ENCODE measurements around the gene SPAG16.

Gene SPAG16

GRCh38 chr2:214286011-214286410, 1001.7 kb downstream of the SPAG16 start:
- DNase-seq (ENCODE audit: low spot score): no peak

GRCh38 chr2:214293593-214293992, 1009.3 kb downstream of the SPAG16 start:
- DNase-seq (ENCODE audit: low spot score): no peak

DNA sequence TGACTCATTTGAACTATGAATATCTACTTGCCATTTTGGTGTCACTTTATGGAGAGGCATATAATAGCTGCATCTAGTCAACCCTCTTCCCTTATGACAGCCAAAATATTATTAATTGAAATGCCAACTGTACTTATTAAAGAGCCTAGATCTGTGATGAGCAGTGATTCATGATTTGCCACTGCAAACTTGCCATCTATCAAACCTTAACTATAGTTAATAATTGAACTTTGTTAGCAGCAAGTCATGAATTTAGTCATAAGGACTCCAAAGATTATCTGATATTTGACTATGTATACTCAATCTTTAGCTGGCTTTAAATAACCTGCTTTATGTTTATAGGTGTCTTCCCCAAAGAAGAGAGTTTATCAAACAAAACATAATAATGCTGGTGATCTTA, 1010.2 kb downstream of the SPAG16 start:
- DNase-seq (ENCODE audit: low spot score): no peak

DNA sequence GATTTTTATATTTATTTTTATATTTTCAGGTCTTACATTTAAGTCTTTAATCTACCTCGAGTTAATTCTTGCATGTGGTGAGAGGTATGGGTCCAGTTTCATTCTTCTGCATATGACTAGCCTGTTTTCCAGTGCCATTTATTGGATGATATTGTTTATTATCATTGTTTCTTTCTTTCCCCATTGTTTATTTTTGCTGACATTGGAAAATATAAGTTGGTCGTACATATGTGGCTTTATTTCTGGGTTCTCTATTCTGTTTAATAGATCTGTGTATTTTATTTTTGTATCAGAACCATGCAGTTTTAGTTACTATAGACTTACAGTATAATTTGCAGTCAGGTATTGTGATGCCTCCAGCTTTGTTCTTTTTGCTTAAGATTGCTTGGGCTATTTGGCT, 1013.2 kb downstream of the SPAG16 start:
- DNase-seq (ENCODE audit: low spot score): no peak

DNA sequence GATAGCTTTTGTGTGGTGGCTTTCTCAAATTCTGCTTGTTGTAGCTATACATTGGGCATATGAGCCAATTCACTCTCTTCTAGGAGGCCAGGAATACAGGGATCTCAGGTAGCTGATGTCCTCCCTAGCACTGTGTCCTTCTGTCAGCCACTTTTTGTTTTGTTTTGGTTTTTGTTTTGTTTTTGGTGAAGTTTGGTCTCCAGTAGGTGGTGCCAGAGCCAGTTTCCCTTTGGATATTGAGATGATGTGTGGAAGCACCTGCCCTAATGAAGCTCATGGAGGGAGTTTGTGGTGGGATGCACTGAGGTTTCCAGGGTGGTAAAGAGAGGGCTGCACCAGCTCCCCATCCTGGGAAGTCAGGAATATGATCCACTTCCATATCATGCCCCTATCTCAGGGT, 1026.1 kb downstream of the SPAG16 start:
- DNase-seq (ENCODE audit: low spot score): peak; percentile 5

DNA sequence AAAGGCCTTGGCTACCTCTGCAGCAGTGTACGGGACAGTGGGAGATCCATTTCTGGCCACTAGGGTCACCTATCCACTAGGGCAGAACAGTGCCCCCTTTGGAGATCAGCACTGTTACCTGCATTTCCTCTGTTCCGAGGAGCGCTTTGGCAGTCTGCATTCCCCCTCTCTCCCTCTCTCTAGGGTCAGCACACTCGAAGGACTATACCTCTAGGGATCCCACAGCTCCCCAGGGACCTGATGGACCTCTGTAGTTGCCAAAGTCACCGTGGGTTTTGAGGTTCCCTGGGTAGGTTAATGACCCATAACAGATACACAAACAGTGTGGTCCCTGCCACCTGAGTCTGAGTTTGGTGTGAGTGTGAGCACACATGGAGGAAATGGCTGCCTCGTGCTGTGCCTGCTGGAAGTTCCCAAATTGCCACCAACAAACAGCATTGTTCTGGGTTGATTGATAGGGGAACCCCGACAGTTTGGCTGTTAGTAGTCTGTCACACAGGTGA, 1026.8 kb downstream of the SPAG16 start:
- DNase-seq (ENCODE audit: low spot score): no peak

- DNase-seq (ENCODE audit: low spot score): no peak
These were observed 1027.9 kb downstream of the SPAG16 start for GRCh38 chr2:214311931-214312749.

DNA sequence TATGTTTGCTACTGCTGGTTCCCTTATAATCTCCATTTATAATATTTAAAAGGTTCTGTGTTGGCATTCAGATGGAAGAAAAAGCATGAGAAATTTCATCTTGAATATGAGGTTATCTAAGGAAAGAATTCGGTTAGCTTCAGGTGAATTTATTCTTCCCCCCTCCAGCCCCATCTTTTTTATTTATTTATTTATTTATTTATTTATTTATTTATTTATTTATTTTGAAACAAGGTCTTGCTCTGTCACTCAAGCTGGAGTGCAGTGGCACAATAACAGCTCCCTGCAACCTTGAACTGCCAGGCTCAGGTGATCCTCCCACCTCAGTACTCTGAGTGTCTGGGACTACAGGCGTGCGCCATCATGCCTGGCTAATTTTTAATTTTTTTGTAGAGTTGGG, 1031.1 kb downstream of the SPAG16 start:
- no peak for DNase-seq (ENCODE audit: low spot score)

DNA sequence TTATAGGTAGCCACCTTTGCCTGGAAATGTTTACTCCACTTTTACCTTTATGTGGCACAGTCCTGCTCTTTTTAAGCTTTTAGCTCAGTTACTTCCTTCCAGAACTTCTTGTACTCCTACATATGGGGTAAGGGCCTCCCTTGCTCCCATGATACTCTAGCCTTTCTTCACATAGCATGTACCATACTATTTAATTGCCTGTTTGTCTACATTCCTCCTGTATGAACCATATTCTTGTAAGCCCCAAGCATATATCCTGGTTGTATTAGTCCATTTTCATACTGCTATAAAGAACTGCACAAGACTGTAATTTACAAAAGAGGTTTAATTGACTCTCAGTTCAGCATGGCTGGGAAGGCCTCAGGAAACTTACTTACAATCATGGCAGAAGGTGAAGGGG, 1035.9 kb downstream of the SPAG16 start:
- no peak for DNase-seq (ENCODE audit: low spot score)

- DNase-seq (ENCODE audit: low spot score): peak; percentile 13
These were observed 1038.4 kb downstream of the SPAG16 start for GRCh38 chr2:214322662-214323061.

DNA sequence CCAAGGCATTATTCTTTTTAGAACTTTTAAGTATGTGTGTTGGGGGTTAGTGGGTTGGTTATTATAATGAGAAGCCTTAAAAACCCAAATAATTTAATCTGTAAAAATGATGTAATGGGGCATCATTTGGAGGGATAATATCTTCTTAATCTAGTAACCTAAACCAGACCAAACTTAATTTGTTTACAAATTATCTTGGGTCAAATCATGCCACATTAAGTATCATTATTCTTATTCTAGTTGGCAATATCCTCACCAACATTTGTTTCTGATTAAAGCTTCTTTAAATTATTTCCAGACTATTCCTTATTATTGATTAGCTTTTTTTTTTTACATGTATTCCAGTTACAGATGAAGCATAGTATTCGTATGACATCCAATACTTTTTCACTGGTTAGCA, 1041.1 kb downstream of the SPAG16 start:
- DNase-seq (ENCODE audit: low spot score): no peak

- DNase-seq (ENCODE audit: low spot score): no peak
These were observed 1044.7 kb downstream of the SPAG16 start for GRCh38 chr2:214328941-214329340.

GRCh38 chr2:214341646-214342045, 1057.4 kb downstream of the SPAG16 start:
- no peak for DNase-seq (ENCODE audit: low spot score)

DNA sequence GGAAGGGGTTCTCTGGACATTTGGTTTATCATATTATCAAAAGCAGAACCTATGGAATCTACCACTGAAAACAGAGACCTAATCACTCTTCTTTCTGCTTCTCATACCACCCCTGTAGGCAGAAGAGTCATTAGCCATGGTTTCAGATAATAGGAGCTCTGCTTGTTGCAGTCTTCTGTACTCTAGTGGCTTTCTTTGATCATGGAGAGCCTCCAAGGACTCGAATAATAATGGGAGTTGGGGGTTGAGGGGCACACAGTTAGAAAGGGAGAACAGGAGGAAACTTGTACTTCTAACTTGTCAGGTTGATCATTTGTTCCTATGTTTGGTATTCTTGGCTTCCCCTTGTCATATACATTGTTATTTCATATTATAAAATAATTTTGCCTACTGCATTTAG, 1074.2 kb downstream of the SPAG16 start:
- no peak for DNase-seq (ENCODE audit: low spot score)

DNA sequence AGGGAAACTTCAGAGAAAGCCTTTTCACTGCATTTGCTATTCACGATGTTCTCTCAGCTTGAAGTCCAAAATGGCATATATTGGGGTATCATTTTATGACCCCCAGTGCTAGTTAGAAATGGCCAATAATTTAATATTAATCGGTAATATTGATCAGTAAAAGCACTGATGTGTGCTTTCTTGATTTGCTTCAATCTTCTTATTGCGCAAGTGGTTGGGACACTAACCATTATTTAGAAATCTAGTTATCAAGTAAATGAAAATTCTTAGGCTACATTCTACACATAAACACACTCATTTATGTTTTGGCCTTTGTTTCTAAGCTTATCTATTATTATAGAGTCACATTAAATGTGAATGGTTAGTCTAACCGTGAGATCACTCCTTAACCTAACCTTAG, 1076.9 kb downstream of the SPAG16 start:
- DNase-seq (ENCODE audit: low spot score): no peak

GRCh38 chr2:214365549-214365948, 1081.3 kb downstream of the SPAG16 start:
- DNase-seq (ENCODE audit: low spot score): no peak

DNA sequence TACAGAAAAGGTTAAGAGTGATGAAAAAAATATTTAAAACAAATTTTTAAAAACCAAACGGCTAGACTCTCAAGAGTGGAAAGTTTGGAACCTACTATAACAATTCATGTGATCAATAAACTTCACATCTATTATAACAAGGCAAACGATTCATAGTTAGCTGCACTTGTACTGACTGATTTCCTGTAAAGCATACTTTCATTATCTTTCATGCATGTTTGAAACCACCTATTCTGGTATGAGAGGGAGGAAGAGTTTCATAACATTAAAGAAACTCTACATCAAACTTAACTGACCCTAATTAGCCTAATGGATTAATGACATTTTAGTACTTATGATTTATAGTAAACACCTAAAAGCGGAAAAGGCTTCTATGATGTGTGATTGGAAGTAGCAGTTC, 1082.9 kb downstream of the SPAG16 start:
- no peak for DNase-seq (ENCODE audit: low spot score)

GRCh38 chr2:214376618-214377285, 1092.5 kb downstream of the SPAG16 start:
- no peak for DNase-seq (ENCODE audit: low spot score)

DNA sequence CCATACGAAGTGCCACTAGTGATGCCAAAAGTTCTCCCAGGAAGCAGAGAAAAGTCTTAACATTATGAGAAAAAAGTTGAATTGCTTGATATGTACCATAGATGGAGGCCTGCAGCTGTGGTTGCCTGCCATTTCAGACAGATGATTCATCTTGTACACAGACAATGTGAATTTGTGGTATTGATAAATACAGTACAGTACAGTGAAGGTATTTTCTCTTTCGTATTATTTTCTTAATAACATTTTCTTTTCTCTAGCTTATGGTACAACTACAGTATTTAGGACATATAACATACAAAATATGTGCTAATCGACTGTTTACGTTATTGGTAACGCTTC, 1093.0 kb downstream of the SPAG16 start:
- DNase-seq (ENCODE audit: low spot score): no peak

DNA sequence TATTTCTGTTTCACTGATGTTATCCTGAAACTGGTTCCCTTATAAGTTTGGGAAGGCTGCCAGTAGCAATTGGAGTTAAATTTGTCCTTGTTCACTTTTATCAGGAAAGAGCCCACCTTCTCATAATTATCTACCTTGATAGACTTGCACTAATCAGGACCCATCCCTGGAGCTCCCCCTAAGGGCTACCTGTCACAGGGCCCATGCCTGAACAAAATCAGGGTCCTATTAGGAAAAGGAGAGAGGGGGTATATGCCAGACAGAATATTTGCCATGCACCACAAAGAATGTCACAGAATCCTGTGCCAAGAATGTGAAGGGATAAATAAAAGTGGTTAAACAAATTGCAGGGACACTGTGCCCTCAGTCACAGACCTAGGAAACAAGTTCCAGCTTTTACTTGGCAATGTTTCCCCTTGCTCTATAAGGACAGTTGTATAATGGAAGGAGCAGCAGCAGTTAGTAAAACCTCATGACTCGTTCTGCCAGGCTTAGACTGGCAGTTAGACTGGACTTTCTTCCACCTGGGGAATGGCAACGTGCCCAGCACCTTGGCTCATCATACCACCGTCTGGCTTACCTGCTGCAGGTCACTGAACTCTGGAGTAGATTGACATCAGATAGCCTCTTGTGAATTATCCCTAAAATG, 1094.3 kb downstream of the SPAG16 start:
- DNase-seq (ENCODE audit: low spot score): no peak

DNA sequence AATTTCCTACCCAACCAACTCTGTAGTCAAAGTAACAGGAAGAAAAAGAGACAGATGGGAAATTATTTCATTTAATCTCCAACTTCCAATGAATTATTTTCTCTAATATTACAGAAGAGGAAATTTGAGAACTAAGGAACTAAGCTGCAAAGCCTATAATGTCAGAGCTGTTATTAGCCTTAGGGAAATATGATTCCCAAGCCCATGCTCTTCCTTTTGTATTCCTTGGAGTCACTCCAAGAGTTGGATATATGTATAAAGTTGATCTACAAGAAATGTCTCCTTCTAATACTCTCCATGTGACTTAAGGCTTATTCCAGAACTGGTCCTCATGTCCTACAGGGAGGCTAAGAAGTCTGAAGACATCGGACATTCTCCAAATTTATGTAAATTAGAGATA, 1095.0 kb downstream of the SPAG16 start:
- no peak for DNase-seq (ENCODE audit: low spot score)

GRCh38 chr2:214380681-214381080, 1096.4 kb downstream of the SPAG16 start:
- DNase-seq (ENCODE audit: low spot score): no peak

GRCh38 chr2:214382229-214382628, 1098.0 kb downstream of the SPAG16 start:
- DNase-seq (ENCODE audit: low spot score): no peak

Measured in AG08395 (cell line).